Measurements from ENCODE around the gene SKI.

Gene SKI

DNA sequence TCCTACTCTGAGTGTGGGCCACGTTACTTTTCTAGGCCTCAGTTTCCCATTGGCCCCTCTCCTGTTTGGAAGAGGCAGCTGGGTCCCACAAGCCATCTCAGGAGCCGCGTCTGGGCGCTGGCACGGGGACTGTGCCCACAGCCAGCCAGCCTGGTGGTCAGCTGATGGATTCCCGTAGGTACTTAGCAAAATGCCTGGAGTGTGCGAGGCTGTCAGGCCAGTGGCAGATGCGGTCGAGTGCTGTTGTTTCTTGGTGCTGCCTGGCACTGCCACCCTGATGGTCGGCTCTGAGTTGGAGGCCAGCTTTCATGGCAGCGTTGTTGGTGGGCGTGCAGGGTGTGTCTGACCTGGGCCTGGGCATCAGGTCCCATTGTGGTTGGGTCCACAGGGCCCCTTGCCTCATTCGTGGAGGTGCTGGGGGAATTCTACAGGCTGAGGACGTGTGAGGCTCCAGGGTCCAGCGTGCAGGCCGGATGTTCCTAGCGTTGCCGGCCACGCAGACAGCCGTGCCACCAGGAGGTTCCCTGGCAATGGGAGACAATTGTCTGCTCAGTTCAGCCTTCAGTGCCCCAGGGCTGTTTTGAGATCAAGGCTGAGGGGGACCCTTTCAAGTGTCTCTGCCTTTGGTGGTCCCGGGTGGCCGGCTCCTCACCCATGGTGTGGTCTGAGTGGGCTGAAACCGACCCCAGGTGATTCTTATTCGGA is 20.9 kb downstream of the SKI start:
- H3K9me3 Mint-ChIP-seq, result no peaks in the 10 kb centered on the region
- peaks cover 56% of the 10 kb centered on the region for H3K4me1 Mint-ChIP-seq
- H3K36me3 Mint-ChIP-seq (ENCODE audit: low read depth), result peaks cover 10% of the 10 kb centered on the region
- H3K4me3 Mint-ChIP-seq, result peak overlapping the region in 1 of 3 experiments; percentile 0
- no peaks in the 10 kb centered on the region for H3K27me3 Mint-ChIP-seq (ENCODE audit: low read depth)
- TF ChIP-seq, protein P1, sequence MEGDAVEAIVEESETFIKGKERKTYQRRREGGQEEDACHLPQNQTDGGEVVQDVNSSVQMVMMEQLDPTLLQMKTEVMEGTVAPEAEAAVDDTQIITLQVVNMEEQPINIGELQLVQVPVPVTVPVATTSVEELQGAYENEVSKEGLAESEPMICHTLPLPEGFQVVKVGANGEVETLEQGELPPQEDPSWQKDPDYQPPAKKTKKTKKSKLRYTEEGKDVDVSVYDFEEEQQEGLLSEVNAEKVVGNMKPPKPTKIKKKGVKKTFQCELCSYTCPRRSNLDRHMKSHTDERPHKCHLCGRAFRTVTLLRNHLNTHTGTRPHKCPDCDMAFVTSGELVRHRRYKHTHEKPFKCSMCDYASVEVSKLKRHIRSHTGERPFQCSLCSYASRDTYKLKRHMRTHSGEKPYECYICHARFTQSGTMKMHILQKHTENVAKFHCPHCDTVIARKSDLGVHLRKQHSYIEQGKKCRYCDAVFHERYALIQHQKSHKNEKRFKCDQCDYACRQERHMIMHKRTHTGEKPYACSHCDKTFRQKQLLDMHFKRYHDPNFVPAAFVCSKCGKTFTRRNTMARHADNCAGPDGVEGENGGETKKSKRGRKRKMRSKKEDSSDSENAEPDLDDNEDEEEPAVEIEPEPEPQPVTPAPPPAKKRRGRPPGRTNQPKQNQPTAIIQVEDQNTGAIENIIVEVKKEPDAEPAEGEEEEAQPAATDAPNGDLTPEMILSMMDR (IDR thresholded peaks at IDR 0.05; ENCODE audit: unreplicated experiment in 3 of 3), result no peak
- peak overlapping the region; percentile 37 to 85 (median 53) for H3K27ac Mint-ChIP-seq

GRCh38 chr1:2249559-2249906 is 21.4 kb downstream of the SKI start:
- Mint-ChIP-seq H3K27ac (peak overlapping the region in 1 of 3 experiments; percentile 44), H3K9me3 (no peaks in the 10 kb centered on the region), H3K4me1 (peaks cover 57% of the 10 kb centered on the region), H3K4me3 (no peak overlapping the region), H3K36me3 (ENCODE audit: low read depth) (peaks cover 14% of the 10 kb centered on the region), H3K27me3 (ENCODE audit: low read depth) (no peaks in the 10 kb centered on the region)
- TF ChIP-seq, protein P1 (IDR thresholded peaks at IDR 0.05; ENCODE audit: unreplicated experiment in 3 of 3), result no peak

- Mint-ChIP-seq H3K27ac (peak overlapping the region in 2 of 3 experiments; percentile 37 to 80), H3K4me3 (no peak overlapping the region), H3K9me3 (no peaks in the 10 kb centered on the region), H3K4me1 (peaks cover 53% of the 10 kb centered on the region), H3K36me3 (ENCODE audit: low read depth) (peaks cover 16% of the 10 kb centered on the region), H3K27me3 (ENCODE audit: low read depth) (no peaks in the 10 kb centered on the region)
- TF ChIP-seq, protein P1 (IDR thresholded peaks at IDR 0.05; ENCODE audit: unreplicated experiment in 3 of 3), result no peak
Observed at GRCh38 chr1:2250721-2251281, 22.7 kb downstream of the SKI start.

- H3K4me3 Mint-ChIP-seq, result no peak overlapping the region
- no peaks in the 10 kb centered on the region for H3K9me3 Mint-ChIP-seq
- peaks cover 16% of the 10 kb centered on the region for H3K36me3 Mint-ChIP-seq (ENCODE audit: low read depth)
- TF ChIP-seq, protein P1 (IDR thresholded peaks at IDR 0.05; ENCODE audit: unreplicated experiment in 3 of 3), result no peak
- H3K27me3 Mint-ChIP-seq (ENCODE audit: low read depth), result no peaks in the 10 kb centered on the region
- H3K27ac Mint-ChIP-seq, result peak overlapping the region in 1 of 3 experiments; percentile 37
- H3K4me1 Mint-ChIP-seq, result peaks cover 48% of the 10 kb centered on the region
Observed at GRCh38 chr1:2251363-2251762, 23.2 kb downstream of the SKI start.

DNA sequence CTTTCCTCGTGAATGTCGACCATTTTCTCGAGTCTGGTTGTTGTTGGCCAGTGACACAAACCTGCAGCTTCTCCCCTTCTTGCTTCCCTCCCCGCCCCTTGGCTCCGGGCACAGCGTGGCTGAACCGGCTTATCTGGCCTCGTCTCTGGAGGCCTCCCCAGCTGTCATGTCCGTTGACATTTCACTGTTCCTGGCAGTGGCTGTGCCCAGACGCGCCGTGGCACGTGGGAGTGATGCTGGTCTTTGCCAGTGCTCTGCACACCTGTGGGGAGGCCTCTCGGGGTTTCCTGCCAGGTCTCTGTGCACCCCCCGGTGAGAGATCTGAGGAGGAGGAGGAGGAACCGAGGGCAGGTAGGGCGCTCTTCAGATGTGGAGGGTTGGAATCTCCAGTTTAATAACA is 23.7 kb downstream of the SKI start:
- H3K36me3 Mint-ChIP-seq (ENCODE audit: low read depth), result peaks cover 16% of the 10 kb centered on the region

More for the DNA sequence above, 23.7 kb downstream of the SKI start:
- TF ChIP-seq, protein P1 (IDR thresholded peaks at IDR 0.05; ENCODE audit: unreplicated experiment in 3 of 3), result no peak
- Mint-ChIP-seq H3K4me1 (peaks cover 45% of the 10 kb centered on the region), H3K4me3 (no peak overlapping the region), H3K27ac (peak overlapping the region in 1 of 3 experiments; percentile 37), H3K9me3 (no peaks in the 10 kb centered on the region), H3K27me3 (ENCODE audit: low read depth) (no peaks in the 10 kb centered on the region)

Data from nephron (organoid).